Loucy (cell line): ENCODE data around the gene DBN1.

ENCODE experiments used
- CTCF ChIP-seq: fragments of 200-600 bp; sonication (generic); conservative IDR thresholded peaks from 2 replicates; pipeline ENCODE4 v1.5.1; 2014; ENCODE audit warnings: mild to moderate bottlenecking, antibody characterized with exemption, low read length
- EZH2phosphoT487 ChIP-seq: fragments of 200-600 bp; IDR thresholded peaks from 2 replicates; pipeline ENCODE4 v1.6.1; 2018; ENCODE audit warnings: antibody characterized with exemption, mild to moderate bottlenecking, moderate library complexity, borderline replicate concordance

DNA sequence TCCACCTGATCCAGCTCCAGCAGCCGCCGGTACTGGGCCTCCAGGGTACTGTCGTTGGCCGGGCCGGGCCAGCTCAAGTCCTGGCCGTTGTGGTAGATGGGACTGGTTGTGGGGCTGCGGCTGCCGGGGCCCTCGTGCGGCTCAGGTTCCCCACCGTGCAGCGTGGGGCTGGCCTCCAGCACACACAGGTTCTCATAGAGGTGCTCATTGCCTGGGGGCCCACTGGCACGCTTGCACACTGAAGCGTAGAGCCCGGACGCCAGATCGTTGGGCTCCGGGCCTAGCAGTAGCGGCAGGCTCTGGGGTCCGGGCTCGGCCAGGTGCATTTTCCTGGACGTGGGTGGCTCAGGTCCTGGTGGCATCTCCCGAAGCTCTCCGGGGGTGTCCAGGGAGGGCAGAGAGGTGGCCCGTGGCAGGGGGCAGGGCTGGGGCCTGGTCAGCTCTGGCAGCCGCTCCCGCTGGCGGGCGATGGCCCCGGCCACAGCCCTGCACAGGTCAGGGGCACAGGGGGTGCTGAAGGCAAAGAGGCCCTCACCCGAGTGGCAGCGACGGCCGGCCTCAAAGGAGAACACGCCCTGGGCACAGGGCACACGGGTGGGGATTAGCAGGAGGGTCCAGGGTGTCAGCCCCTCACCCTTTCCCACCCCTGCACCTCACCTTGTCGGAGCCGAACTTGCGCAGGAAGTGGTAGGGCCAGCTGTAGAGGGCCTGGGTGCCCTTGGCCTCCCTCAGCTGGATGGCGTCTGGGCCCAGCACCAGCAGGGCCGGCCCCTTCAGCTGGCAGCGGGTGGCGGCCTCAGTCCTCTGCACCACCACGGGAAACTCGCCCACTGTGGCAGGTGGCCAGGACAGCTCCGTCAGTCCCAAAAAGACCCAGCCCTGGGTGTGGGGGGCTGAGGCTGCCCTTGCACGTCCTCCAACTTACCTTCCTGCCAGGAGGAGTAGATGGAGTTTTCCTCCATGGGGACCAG lies 30.9 kb upstream of the DBN1 start:
- no peak for TF ChIP-seq EZH2phosphoT487
- TF ChIP-seq CTCF = no peak
